Subcutaneous adipose tissue (tissue), 4 donors: ENCODE results near the gene POR. TPM values are rescaled to one million over a fixed set of nuclear protein-coding genes. Genes with fewer than 3 reads are reported as not detected.

Experiments
- CTCF ChIP-seq: fragments of 450-650 bp; IDR thresholded peaks from one replicate; pipeline ENCODE4 v1.5.1; 2016; ENCODE audit warnings: low read depth, mild to moderate bottlenecking, control low read depth, antibody characterized with exemption, moderate library complexity
- total RNA-seq, 4 donors: library from RNA; depleted of rRNA; stranded (reverse); fragments of >200 nt; gene quantifications; one replicate each; pipeline ENCODE4 v1.1.0, GENCODE V29; 2016

POR gene
- total RNA-seq, 4 donors from 2014 or later, result 72.2 to 107 (median 79.5) TPM

- TF ChIP-seq CTCF, result no peak
Measured at GRCh38 chr7:75969182-75969581, 54.2 kb downstream of the POR start.

- TF ChIP-seq CTCF, result no peak
Measured at GRCh38 chr7:75969704-75970498, 54.9 kb downstream of the POR start.

DNA sequence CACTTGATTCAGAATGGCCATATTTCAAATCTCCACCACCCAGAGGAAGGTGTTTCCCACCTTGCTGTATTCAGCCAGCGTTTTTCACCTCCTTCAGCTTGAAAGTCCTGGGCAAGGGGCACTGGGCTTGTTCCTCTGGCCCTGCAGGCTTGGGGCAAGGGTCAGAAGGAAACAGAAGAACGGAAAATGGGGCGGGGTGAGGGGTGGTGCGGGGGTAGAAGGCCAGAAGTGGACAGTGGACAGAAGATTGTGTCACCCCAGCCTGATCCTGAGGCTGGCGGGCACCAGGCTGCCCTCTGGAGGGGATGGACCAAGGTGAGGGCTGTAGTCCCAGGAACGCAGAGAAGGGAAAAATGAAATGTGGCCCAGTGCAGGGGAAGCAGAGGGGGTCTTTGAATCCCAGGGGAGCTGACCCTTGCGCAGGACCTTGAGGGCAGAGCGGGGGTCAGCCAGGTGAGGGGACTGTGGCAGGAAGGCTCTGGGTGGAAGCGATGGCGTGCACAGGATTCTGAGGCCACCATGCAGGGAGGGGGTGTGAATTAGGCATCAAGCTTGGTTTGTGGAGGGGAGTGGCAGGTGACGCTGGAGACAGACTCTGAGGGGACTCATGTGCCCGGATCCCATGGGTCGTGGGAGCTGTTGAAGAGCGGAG is 56.5 kb downstream of the POR start:
- no peak for TF ChIP-seq CTCF

DNA sequence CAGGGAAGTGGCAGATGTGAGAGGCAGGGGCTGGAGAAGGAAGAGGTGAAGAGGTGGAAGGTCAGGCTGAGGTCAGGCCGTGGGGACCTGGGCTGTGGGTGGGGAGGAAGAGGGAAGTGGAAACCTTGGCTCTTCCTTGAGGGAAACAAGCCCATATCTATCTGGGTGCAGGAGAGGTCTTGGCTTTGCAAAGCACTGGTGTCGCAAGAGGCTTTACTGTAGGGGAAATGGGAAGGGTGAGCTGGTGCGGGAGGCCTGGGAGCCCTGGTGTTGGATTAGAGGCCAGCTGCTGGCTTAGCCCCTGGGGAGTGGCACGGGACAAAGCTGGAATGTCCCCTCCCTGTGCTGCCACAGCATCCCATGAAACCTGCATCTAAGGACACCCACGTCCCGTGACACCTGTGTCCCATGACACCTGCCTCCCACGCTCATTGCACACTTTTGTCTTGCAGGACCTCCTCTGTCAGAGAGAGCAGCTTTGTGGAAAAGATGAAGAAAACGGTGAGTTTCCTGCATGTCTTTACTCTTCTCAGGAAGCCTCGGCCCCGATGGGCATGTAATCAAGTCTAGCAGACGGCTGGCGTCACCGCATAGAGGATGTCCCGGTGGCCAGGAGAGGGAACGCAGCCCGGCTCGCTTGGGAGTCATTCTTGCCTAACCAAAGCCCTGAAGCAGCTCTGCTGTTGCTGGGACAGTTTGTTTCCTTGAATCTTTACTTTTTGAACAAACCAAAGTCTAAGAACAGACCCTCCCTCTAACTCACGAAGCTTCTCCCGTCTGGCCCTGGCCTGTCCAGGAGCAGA is 57.2 kb downstream of the POR start:
- TF ChIP-seq CTCF, result no peak

DNA sequence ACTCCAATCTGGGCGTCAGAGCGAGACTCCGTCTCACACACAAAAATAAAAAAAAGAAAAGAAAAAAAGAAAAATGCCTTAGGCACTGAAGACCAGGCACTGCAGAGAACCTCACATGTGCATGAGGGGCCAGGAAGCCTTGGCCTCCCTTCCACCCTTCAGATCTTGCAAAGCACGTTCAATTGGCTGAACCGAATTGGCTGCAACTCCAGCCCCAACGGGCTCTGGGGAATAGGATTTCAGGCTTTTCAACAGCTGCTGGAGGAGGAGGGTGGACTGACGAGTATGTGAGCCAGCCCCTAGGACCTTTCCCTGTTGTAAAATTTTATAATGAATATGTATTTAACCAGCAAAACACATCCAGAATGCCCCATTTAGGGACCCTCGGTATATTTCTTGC is 62.8 kb downstream of the POR start:
- no peak for TF ChIP-seq CTCF

DNA sequence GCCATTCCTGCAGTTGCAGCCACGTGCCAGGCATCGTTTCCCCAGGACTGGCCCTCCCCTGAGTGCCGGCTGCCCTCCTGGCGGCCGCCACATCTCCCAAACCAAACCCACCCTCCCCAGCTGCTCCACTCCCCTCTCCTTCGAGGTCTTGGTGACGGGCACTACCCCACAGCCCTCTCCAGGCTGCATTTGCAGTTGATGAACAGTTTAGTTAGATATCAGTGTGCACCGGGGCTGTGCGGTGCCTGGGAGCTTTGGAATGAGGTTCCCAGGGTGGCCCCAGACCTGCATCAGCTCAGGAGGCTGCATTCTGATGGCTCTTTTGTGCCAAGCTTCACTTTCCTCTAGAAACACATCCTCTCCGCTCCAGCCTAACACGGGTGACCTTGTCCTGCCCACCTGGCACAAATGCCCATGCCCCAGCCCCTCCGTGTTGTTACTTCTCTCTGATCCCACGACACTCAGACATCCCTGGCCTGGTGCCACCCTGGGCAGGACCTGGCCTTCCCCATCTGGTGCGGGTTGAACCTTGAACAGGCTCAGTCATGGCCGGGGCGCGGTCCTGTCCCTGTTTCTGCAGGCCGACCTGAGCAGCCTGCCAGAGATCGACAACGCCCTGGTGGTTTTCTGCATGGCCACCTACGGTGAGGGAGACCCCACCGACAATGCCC is 64.9 kb downstream of the POR start:
- TF ChIP-seq CTCF, result no peak
